ENCODE results near the gene MUS81. TPM values are rescaled to one million over a fixed set of nuclear protein-coding genes. Genes with fewer than 3 reads are reported as not detected.
"Not testable (repeated sequence)": the region's sequence is repeated elsewhere in the genome, so short reads cannot be mapped to it uniquely, and the experiment has no call there.

The MUS81 gene
- total and polyA plus RNA-seq, 7 donors, result 28.0 to 55.3 (median 32.8) TPM

GRCh38 chr11:65821107-65821506 is 39.1 kb upstream of the MUS81 start:
- 45 to 49% (median 46%) methylated on average over 8 of the region's 8 CpGs for WGBS, 3 donors
- no peaks in the 10 kb centered on the region for H3K9me3 ChIP-seq
- DNase-seq (no peak), ATAC-seq (no peak)
- H3K4me3 ChIP-seq, result no peak overlapping the region
- no peaks in the 10 kb centered on the region for H3K36me3 ChIP-seq (ENCODE audit: insufficient read depth in 1 of 2, low read depth in 1 of 2)
- H3K4me1 ChIP-seq, result no peaks in the 10 kb centered on the region
- TF ChIP-seq CTCF (IDR thresholded peaks at IDR 0.05), result no peak
- no peaks in the 10 kb centered on the region for H3K27me3 ChIP-seq (ENCODE audit: insufficient read depth in 3 of 3, low read length in 2 of 3)
- intact Hi-C loops (cut with DNase I), result no loop called here
- no peak overlapping the region for H3K27ac ChIP-seq

GRCh38 chr11:65822776-65823528 is 37.3 kb upstream of the MUS81 start:
- Histone ChIP-seq H3K4me1 (no peaks in the 10 kb centered on the region), H3K4me3 (no peak overlapping the region), H3K36me3 (ENCODE audit: insufficient read depth in 1 of 2, low read depth in 1 of 2) (no peaks in the 10 kb centered on the region), H3K27me3 (ENCODE audit: insufficient read depth in 3 of 3, low read length in 2 of 3) (no peaks in the 10 kb centered on the region), H3K27ac (no peak overlapping the region), H3K9me3 (no peaks in the 10 kb centered on the region)
- WGBS, 3 donors, result 84 to 87% (median 85%) methylated on average over 15 of the region's 15 CpGs
- no peak for TF ChIP-seq CTCF (IDR thresholded peaks at IDR 0.05)
- ATAC-seq (no peak), DNase-seq (no peak)
- intact Hi-C loops (cut with DNase I), result no loop called here

- WGBS, 3 donors, result 84 to 95% (median 87%) methylated on average over 8 of the region's 8 CpGs
- DNase-seq (no peak), ATAC-seq (no peak)
- Histone ChIP-seq H3K9me3 (no peaks in the 10 kb centered on the region), H3K4me3 (no peak overlapping the region), H3K27me3 (ENCODE audit: insufficient read depth in 3 of 3, low read length in 2 of 3) (peaks cover 0 to 5% (median 0%) of the 10 kb centered on the region in 3 donors), H3K36me3 (ENCODE audit: insufficient read depth in 1 of 2, low read depth in 1 of 2) (no peaks in the 10 kb centered on the region), H3K4me1 (no peaks in the 10 kb centered on the region), H3K27ac (no peak overlapping the region)
- intact Hi-C loops (cut with DNase I), result no loop called here
- TF ChIP-seq CTCF (IDR thresholded peaks at IDR 0.05), result no peak
Measured at GRCh38 chr11:65826984-65827735, 33.1 kb upstream of the MUS81 start.

GRCh38 chr11:65829459-65829858 is 30.8 kb upstream of the MUS81 start:
- Histone ChIP-seq H3K36me3 (ENCODE audit: insufficient read depth in 1 of 2, low read depth in 1 of 2) (no peaks in the 10 kb centered on the region), H3K4me1 (peaks cover 4% of the 10 kb centered on the region), H3K27me3 (ENCODE audit: insufficient read depth in 3 of 3, low read length in 2 of 3) (peaks cover 0 to 6% (median 0%) of the 10 kb centered on the region in 3 donors), H3K4me3 (no peak overlapping the region), H3K9me3 (no peaks in the 10 kb centered on the region), H3K27ac (no peak overlapping the region)
- WGBS, 3 donors, result 48 to 60% (median 59%) methylated on average over 4 of the region's 4 CpGs
- DNase-seq (no peak), ATAC-seq (no peak)
- intact Hi-C loops (cut with DNase I), result no loop called here
- TF ChIP-seq CTCF (IDR thresholded peaks at IDR 0.05), result no peak

GRCh38 chr11:65832231-65832630 is 28.0 kb upstream of the MUS81 start:
- H3K27me3 ChIP-seq (ENCODE audit: insufficient read depth in 3 of 3, low read length in 2 of 3); H3K9me3 ChIP-seq; H3K4me3 ChIP-seq; H3K4me1 ChIP-seq; DNase-seq; H3K36me3 ChIP-seq (ENCODE audit: insufficient read depth in 1 of 2, low read depth in 1 of 2); H3K27ac ChIP-seq; intact Hi-C loops (cut with DNase I); ATAC-seq: not testable (repeated sequence)
